HG02840 (cell line): Measurements from ENCODE around the gene GPR137B.
A peak's percentile ranks its signal among the peaks of the same experiment; 100 is the strongest.

Source experiments
- ATAC-seq: cut with Tn5 transposase; IDR thresholded peaks from one replicate; pipeline ENCODE4 v1.9.1; 2021; ENCODE audit warnings: mild to moderate bottlenecking, moderate library complexity, moderate number of reproducible peaks; ENCODE audit not compliant: unreplicated experiment, low FRiP score

The GPR137B gene

GRCh38 chr1:236113324-236114032 lies 28.9 kb upstream of the GPR137B start:
- no peak for ATAC-seq

- ATAC-seq = no peak
These were observed 28.1 kb upstream of the GPR137B start for GRCh38 chr1:236114076-236114747.

GRCh38 chr1:236117710-236118109 lies 24.6 kb upstream of the GPR137B start:
- ATAC-seq = no peak

GRCh38 chr1:236119943-236120484 lies 22.3 kb upstream of the GPR137B start:
- ATAC-seq = no peak

- ATAC-seq = no peak
These were observed 21.6 kb upstream of the GPR137B start for GRCh38 chr1:236120721-236121153.

- peak; percentile 59 for ATAC-seq
These were observed 20.2 kb upstream of the GPR137B start for GRCh38 chr1:236122176-236122575.

GRCh38 chr1:236123563-236123962 lies 18.8 kb upstream of the GPR137B start:
- ATAC-seq = no peak

GRCh38 chr1:236124965-236125364 lies 17.4 kb upstream of the GPR137B start:
- ATAC-seq = no peak

- no peak for ATAC-seq
These were observed 15.3 kb upstream of the GPR137B start for GRCh38 chr1:236127045-236127444.

GRCh38 chr1:236128646-236129178 lies 13.6 kb upstream of the GPR137B start:
- ATAC-seq = no peak

- no peak for ATAC-seq
These were observed 13.0 kb upstream of the GPR137B start for GRCh38 chr1:236129306-236129705.

- ATAC-seq = no peak
These were observed 12.0 kb upstream of the GPR137B start for GRCh38 chr1:236130372-236130771.

- ATAC-seq = no peak
These were observed 10.4 kb upstream of the GPR137B start for GRCh38 chr1:236131916-236132315.

- no peak for ATAC-seq
These were observed 9.8 kb upstream of the GPR137B start for GRCh38 chr1:236132420-236133046.

GRCh38 chr1:236133339-236133738 lies 9.0 kb upstream of the GPR137B start:
- ATAC-seq = no peak

GRCh38 chr1:236133802-236134201 lies 8.5 kb upstream of the GPR137B start:
- no peak for ATAC-seq

GRCh38 chr1:236137285-236137852 lies 5.0 kb upstream of the GPR137B start:
- no peak for ATAC-seq

- ATAC-seq = no peak
These were observed 2.8 kb upstream of the GPR137B start for GRCh38 chr1:236139495-236139894.

- ATAC-seq = no peak
These were observed 1.5 kb upstream of the GPR137B start for GRCh38 chr1:236140705-236141446.
